Measurements from ENCODE around the gene KCNJ1.

Gene KCNJ1

DNA sequence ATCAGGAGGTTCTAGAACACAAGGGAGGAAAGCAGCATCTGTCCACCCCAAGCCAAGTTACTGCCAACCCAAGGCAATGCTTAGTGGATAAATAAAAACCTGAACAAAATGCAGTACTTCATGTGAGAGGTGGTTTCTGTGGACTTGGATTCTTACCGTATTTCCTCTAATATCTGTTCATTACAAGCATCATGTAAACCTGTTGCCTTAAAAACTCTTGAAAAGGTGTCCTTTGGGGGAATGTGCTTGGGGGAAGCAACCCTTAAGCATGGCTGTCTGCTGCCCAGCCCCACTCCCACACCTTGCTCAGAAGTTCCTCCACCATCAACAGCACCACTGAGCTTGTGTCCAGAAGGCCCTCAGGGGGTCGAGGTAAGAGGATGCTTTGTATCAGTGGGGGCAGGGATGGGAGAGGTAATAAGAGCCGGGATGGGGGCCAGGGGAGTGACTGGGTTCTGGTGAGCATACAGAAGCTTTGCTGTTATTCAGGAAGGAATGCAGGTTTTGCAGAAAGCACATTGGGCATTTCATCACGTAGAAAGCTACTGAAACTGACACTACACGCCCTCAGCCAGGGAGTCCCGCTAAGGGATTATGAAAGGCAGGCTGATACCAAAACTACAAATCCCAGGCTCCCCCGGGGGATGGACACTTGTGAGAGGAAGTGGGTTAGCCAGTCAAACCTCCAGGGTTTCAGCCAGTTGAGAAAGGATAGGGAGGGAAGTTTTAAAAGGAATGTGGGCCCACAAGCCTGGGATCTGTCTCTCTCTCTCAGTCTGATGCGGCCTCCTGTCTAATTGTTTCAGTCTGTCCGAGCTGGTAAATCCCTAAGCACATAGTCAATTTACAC lies 52.0 kb downstream of the KCNJ1 start:
- peak; percentile 77 for DNase-seq

GRCh38 chr11:128813729-128814128 lies 53.4 kb downstream of the KCNJ1 start:
- no peak overlapping the region for H3K27ac ChIP-seq
- DNase-seq: no peak
- no peaks in the 10 kb centered on the region for H3K9me3 ChIP-seq (ENCODE audit: severe bottlenecking)
- H3K36me3 ChIP-seq: no peaks in the 10 kb centered on the region
- no peak overlapping the region for H3K4me3 ChIP-seq (ENCODE audit: low read depth, low read length)
- TF ChIP-seq, protein P1, sequence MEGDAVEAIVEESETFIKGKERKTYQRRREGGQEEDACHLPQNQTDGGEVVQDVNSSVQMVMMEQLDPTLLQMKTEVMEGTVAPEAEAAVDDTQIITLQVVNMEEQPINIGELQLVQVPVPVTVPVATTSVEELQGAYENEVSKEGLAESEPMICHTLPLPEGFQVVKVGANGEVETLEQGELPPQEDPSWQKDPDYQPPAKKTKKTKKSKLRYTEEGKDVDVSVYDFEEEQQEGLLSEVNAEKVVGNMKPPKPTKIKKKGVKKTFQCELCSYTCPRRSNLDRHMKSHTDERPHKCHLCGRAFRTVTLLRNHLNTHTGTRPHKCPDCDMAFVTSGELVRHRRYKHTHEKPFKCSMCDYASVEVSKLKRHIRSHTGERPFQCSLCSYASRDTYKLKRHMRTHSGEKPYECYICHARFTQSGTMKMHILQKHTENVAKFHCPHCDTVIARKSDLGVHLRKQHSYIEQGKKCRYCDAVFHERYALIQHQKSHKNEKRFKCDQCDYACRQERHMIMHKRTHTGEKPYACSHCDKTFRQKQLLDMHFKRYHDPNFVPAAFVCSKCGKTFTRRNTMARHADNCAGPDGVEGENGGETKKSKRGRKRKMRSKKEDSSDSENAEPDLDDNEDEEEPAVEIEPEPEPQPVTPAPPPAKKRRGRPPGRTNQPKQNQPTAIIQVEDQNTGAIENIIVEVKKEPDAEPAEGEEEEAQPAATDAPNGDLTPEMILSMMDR (IDR thresholded peaks at IDR 0.05; ENCODE audit: low read depth, low read length): no peak
- no peaks in the 10 kb centered on the region for H3K27me3 ChIP-seq (ENCODE audit: insufficient read depth, low read depth, severe bottlenecking)

More for the DNA sequence above, 52.0 kb downstream of the KCNJ1 start:
- Histone ChIP-seq H3K4me3 (ENCODE audit: low read depth, low read length) (peak overlapping the region; percentile 26), H3K27me3 (ENCODE audit: insufficient read depth, low read depth, severe bottlenecking) (no peaks in the 10 kb centered on the region), H3K9me3 (ENCODE audit: severe bottlenecking) (no peaks in the 10 kb centered on the region), H3K27ac (no peak overlapping the region), H3K36me3 (no peaks in the 10 kb centered on the region)
- TF ChIP-seq, protein P1 (IDR thresholded peaks at IDR 0.05; ENCODE audit: low read depth, low read length): no peak

GRCh38 chr11:128810784-128811514 lies 56.1 kb downstream of the KCNJ1 start:
- H3K27ac ChIP-seq: no peak overlapping the region
- no peaks in the 10 kb centered on the region for H3K27me3 ChIP-seq (ENCODE audit: insufficient read depth, low read depth, severe bottlenecking)
- H3K36me3 ChIP-seq: no peaks in the 10 kb centered on the region
- TF ChIP-seq, protein P1 (IDR thresholded peaks at IDR 0.05; ENCODE audit: low read depth, low read length): no peak
- no peak overlapping the region for H3K4me3 ChIP-seq (ENCODE audit: low read depth, low read length)
- no peak for DNase-seq
- no peaks in the 10 kb centered on the region for H3K9me3 ChIP-seq (ENCODE audit: severe bottlenecking)

DNA sequence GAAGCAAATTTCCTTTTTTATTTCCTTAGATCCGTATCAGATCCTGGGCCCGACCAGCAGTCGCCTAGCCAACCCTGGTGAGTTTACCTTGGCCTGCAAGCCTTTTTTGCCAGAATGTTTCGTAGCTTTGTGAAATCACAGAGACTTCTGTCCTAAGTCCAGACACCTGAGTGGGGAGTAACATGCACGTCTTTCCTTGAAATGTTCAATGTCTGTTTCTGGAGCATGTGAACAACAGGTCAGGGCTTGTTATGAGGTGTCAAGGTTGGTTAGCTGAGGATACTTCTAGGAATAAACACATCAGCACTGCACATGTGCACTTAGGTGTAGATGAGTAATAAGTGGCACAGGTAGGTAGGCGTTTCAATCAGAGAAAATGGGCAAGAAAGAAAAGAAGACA lies 58.0 kb downstream of the KCNJ1 start:
- no peak overlapping the region for H3K4me3 ChIP-seq (ENCODE audit: low read depth, low read length)
- no peak overlapping the region for H3K27ac ChIP-seq
- TF ChIP-seq, protein P1 (IDR thresholded peaks at IDR 0.05; ENCODE audit: low read depth, low read length): no peak
- H3K36me3 ChIP-seq: no peaks in the 10 kb centered on the region
- no peaks in the 10 kb centered on the region for H3K9me3 ChIP-seq (ENCODE audit: severe bottlenecking)
- DNase-seq: no peak
- peaks cover 3% of the 10 kb centered on the region for H3K27me3 ChIP-seq (ENCODE audit: insufficient read depth, low read depth, severe bottlenecking)

DNA sequence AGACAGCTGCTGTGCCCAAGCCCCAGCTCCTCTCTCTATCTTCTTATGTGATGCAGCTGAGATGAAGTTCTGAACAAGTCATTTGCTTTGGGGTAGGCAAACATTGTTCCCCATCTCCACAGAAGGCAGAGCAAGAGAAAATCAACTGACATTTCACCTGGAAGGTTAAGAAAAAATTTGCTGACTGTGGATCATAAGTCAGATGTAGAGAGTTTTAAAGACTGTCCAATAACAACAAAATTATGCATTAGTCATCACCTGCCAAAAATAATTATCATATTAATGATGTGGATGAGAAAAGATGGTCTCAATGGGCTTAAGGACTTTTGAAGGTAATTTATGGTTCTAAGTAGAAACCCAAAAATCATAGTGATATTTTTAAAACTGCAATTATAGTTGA lies 59.2 kb downstream of the KCNJ1 start:
- Histone ChIP-seq H3K27me3 (ENCODE audit: insufficient read depth, low read depth, severe bottlenecking) (peaks cover 11% of the 10 kb centered on the region), H3K36me3 (no peaks in the 10 kb centered on the region), H3K27ac (no peak overlapping the region), H3K9me3 (ENCODE audit: severe bottlenecking) (no peaks in the 10 kb centered on the region), H3K4me3 (ENCODE audit: low read depth, low read length) (no peak overlapping the region)
- no peak for DNase-seq
- TF ChIP-seq, protein P1 (IDR thresholded peaks at IDR 0.05; ENCODE audit: low read depth, low read length): no peak
